HG02623 (cell line): ENCODE data around the gene TMPRSS4.

Source experiments
- ATAC-seq: cut with Tn5 transposase; IDR thresholded peaks from one replicate; pipeline ENCODE4 v1.9.1; 2021; ENCODE audit warnings: moderate library complexity; ENCODE audit not compliant: unreplicated experiment

TMPRSS4 gene

GRCh38 chr11:118152020-118152551, 75.2 kb downstream of the TMPRSS4 start:
- no peak for ATAC-seq

DNA sequence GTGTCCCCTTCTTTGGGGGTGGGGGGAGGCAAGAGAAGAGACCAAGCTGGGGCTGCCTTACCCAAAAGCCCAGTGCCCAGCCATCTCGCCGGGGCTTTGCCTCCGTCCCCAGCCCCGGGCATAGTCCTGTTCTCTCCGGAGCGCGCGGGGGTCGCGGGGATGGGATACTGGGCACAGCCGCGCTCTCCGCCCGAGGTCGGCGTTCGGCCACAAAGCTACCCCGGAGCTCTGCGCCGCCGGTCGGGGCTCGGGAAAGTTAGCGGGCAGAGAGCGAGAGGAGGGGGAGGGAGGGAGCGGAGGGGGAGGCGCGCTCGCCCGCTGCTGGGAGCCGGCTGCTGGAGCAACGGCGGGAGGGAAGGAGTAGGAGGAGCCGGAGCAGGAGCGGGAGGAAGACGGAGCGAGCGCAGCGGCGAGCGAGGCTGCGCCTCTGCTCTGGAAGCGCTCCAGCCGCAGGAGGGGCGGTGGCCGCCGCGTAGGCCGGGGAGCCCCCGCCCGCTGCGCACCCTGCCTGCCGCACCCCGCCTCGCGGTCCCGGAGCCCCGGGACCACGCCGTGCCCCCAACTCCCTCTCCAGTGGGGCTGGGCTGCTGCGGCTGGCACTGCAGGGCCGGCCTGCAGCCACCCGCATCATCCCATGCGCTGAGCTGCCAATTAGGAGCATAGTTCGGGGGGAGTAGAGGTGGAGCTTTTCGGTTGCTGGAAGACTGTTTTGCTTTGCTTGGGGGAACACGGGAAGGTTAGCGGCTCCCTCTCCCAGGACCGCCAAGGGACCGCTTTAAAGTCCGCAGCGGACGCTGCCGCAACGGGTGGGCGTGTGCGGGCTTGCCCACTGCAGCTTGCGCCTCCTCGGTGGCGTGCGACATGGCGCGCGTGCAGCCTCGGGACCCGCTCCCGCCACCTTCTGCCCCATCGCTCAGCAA, 75.9 kb downstream of the TMPRSS4 start, which contains the start of gene SCN4B:
Gene SCN4B, minus strand, starts transcription at position 272 of the 920 bp plus-strand sequence. Its CDS starts 150 bp downstream, at position 122.
- no peak for ATAC-seq

GRCh38 chr11:118153516-118153915, 76.6 kb downstream of the TMPRSS4 start:
- no peak for ATAC-seq

DNA sequence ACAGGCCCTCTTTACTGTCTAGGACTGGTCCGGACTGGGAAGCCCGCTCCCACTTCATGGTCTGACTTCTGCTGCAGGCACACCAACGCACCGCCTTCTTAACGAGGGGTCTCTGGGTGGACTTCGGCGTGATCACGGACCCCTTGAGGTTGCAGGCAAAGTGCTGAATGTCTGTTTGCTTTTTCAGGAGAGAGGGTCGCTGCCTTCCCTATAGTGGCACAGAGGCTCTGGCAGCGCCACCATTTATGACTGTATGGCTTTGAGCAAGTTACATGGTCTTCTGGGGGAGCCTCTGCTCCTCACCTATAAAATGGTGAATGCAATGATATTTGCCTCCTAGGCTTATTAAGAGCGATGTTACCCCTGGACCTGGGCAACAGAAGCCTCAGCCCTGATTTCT, 77.1 kb downstream of the TMPRSS4 start:
- no peak for ATAC-seq

- no peak for ATAC-seq
Measured at GRCh38 chr11:118154641-118155040, 77.8 kb downstream of the TMPRSS4 start.

DNA sequence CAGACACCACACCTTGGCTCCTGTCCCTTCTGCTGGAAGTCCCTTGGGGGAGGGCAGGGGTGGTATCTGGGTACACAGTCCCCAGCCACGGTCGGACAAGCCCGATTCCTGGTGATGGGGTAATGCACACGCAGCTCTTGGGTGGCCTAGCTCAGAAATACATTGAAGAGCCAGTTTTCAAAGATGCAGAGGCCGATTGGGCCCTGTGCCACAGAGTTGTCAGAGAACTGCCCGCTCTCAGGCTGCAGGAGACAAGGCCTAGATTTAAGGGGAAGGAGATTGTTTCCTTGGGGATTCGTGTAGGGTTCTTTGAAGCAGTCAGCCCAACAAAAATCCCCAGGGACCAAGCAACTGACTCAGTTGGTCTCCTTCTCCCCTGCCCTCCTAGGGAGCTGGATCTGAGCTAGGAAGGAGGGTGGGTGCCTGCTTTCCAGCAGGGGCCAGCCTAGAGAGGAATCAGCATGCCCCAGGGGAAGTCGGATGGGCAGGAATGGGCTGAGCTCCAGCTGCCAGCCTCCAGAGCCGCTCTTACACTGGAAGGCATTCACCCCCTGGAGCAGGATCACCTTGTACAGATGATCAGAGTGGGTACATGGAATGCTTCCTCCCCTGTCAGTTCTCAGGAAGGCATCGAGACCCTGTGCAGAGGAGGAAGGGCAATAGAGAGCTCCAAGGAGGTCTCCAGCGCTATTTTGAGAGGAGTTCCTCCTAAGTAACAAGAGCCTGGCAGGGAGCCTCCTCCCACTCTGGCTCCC, 79.1 kb downstream of the TMPRSS4 start:
- ATAC-seq: no peak

DNA sequence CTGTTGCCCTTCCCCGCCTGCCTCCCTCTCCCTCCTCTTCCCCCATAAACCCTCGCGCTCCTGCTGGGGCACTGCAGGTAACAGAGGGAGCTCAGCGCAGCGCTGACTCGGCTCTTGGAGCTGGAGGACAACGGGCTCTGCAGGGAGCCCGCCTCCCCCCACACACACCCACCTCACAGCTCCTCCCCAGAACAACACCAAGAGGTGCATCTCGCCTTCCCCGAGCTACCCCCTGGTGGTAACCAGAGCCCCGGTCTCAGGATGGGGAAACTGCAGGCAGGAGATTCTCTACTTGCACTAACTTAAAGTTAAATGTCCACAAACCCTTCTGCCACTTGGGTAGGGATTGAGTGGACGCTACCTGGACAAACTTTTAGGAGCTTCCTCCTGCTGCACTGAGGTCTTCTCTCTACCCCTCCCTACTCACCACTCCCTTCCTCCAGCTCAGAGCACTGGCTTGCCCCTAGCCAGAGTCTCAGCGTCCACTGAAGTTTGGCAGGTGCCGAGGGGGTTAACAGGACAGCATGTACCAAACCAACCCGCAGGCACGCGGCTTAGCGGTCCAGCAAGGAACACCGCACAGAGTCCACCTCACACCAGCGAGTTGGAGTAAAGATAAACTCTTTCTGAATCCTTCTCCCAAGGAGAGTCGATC, 79.8 kb downstream of the TMPRSS4 start:
- no peak for ATAC-seq

GRCh38 chr11:118157186-118157895, 80.5 kb downstream of the TMPRSS4 start:
- no peak for ATAC-seq

DNA sequence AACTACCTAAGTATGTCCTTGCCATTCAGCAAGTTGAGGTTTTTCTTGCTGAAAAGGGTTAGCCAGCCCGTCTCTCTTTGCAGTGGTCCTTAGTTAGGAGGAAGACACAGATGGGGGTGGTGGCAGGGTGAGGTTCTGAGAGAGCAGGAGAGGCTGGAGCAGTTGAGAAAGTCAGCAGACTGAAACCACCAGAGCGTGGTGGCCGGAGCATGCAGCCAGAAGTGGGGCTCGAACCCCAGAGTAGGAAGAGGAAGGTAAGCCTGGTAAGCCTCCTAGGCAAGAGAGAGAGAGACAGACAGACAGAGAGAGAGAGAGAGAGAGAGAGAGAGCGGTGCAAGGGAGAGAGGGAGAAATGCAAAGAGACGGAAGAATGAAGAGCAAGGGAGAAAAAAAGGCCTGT, 84.9 kb downstream of the TMPRSS4 start:
- no peak for ATAC-seq

DNA sequence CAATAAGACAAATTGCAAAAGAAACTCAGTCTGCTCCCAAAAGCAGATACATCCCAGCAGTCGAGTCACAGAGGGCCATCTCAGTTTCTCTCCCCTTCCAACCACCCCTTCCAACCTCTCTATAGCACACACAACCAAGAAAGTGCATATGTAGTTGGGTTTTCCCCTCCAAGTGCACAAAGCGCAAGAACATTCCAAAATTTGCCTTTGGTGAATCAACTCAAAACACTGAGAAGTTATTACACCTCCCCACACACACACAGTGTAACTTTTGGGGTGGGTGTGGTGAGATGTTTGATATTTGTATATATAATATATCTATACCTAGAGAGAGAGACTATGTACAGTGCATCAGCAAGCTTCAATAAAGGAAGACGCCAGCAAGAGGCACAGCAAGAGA, 86.0 kb downstream of the TMPRSS4 start:
- ATAC-seq: no peak

DNA sequence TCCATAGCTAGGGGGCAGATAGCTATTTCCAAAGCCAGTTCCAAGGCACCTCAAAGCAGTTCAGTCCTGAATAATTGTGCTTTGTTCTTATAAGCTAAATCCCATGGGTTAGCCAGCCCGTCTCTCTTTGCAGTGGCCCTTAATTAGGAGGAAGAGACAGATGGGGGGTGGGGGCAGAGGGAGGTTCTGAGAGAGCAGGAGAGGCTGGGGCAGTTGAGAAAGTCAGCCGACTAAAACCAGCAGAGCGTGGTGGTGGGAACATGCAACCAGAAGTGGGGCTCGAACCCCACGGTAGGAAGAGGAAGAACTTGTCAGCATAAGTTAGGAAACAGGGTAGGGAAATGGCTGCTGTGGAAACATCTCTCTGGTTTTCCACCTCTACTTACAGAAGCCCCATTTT, 86.6 kb downstream of the TMPRSS4 start:
- ATAC-seq: no peak

- no peak for ATAC-seq
Measured at GRCh38 chr11:118164885-118165284, 88.0 kb downstream of the TMPRSS4 start.

GRCh38 chr11:118166641-118167040, 89.8 kb downstream of the TMPRSS4 start:
- ATAC-seq: no peak

DNA sequence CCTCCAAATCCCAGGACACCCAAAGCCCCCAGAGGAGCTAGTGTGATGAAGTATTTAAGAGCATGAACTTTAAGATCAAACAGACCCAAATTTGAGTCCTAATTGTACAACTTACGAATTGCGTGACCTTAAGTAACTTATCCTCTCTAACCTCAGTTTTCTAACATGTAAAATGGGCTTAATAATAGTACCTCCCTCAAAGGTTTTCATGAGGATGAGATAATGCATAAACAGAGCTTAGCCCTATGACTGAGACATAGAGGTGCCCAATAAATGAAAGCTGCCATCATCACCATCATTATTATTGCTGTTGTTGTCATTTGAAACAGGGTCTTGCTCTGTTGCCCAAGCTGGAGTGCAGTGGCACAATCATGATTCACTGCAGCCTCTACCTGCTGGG, 90.4 kb downstream of the TMPRSS4 start:
- ATAC-seq: no peak

DNA sequence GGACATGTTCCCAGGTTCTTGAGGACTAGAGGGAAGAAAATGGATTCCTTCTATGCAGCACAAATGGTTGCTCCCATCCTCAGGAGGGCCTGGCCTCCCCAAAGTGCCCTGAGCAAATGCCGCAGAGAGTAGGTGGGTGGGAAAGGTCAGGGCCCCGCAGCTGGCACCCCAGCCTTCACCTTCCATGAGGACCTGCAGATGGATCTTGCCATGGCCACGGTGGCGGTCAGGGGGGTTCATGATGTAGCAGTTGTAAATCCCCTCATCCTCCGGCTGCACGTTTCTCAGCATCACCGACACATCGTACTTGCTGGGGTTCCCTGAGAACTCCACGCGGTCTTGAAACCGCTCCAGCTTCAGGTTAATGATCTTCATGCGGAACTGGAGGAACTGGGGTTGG, 91.0 kb downstream of the TMPRSS4 start:
- ATAC-seq: no peak

GRCh38 chr11:118168316-118168715, 91.4 kb downstream of the TMPRSS4 start:
- ATAC-seq: no peak

DNA sequence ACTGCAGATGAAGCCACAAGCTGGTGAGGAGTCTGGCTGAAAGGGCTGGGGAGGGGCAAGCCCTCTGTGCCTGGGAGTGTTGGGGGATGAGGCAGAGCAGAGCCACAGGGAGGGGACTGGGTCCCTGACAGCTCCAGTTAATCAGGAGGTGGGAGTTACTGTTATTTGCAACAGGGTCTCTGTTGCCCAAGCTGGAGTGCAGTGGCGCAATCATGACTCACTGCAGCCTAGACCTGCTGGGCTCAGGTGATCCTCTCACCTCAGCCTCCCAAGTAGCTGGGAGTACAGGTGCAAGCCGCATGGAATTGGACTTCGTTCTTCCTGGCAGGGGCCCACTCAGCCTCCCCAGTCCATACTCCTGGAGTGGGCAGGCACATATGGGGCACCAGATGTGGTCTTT, 91.9 kb downstream of the TMPRSS4 start:
- ATAC-seq: no peak

DNA sequence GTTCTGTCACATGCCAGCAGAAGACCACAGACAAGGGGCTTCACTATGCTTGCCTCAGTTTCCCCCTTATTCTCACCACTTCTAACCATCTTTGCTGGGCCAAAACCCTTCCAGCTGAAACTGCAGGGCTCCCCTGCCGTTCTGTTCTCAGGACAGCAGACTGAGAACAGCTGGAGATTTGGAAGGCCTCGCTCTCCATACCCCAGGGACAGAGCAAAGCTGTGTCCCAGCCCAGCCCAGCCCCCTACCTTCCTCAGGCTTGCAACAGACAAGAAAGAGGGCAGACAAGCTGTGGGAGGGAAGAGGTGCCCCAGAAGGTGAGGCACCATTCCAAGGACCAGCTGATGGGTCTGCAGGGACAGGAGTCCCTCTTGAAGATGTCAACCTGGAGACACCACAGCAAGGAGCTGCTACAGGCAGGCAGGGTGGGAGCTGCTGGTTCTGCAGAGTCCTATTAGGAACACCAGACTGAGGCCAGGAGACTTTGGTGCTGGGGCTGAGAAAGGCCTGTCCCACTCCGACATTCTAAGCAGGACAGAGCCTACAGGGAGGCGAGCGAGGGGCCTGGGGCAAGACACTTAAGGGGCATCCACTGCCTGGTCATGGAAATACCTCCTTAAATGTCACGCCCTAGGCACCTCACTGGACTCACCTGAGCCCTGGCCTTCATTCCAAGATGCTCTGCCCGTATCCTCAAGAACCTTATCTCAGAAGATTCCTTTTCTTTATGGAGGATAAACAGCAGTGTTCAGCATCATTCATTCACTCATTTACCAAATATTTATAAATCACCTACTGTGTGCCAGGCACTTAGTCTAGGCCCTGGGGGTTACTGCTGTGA, 92.6 kb downstream of the TMPRSS4 start:
- ATAC-seq: no peak

GRCh38 chr11:118170231-118170630, 93.4 kb downstream of the TMPRSS4 start:
- ATAC-seq: no peak

- ATAC-seq: no peak
Measured at GRCh38 chr11:118170882-118171268, 94.0 kb downstream of the TMPRSS4 start.
